Measurements from ENCODE around the gene PRTG. TPM values are rescaled to one million over a fixed set of nuclear protein-coding genes. Genes with fewer than 3 reads are reported as not detected.

Gene PRTG
- total and polyA plus RNA-seq, 2 experiments from 2014 or later, result under 0.01 TPM; not detected in 1

DNA sequence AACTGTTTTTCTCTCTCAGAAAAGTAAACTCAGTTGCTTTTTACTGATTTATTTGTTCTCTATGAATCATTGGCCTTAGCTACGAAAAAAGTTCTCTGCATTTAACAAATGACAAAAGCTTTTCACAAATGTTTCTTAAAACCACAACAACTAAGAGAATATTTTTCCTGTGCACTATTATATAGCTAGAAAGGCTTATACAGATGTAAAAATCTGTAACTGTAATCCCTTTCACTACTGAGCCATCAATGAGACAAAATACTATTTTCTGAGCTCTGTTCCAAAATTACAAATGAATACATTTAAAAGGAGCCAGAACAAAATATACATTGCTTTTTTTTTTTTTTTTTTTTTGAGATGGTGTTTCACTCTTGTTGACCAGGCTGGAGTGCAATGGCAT is 109.2 kb downstream of the PRTG start:
- WGBS, 2 experiments (ENCODE audit: low coverage in 1 of 2, low lambda C conversion rate in 2 of 2, missing lambda C conversion rate in 2 of 2), result 54 to 57% methylated on average over 1 of the region's 1 CpG
- Histone ChIP-seq H3K9ac (no peak overlapping the region), H3K9me2 (ENCODE audit: insufficient read depth) (no peaks in the 10 kb centered on the region), H3K36me3 (ENCODE audit: low read depth) (no peaks in the 10 kb centered on the region), H3K79me2 (ENCODE audit: insufficient read depth) (no peaks in the 10 kb centered on the region), H3K9me3 (ENCODE audit: low read depth) (no peaks in the 10 kb centered on the region), H3K4me1 (ENCODE audit: insufficient read depth) (no peaks in the 10 kb centered on the region), H3K4me2 (ENCODE audit: unreplicated experiment) (no peak overlapping the region), H3K4me3 (no peak overlapping the region), H3K27me3 (replicated peaks; ENCODE audit: insufficient read depth) (no peaks in the 10 kb centered on the region; the same call in 1 of the 2 replicates), H3K27ac (no peak overlapping the region), H3F3A (ENCODE audit: insufficient read depth) (no peaks in the 10 kb centered on the region), H2AFZ (no peak overlapping the region), H4K20me1 (ENCODE audit: insufficient read depth) (no peaks in the 10 kb centered on the region)
- no peak for DNase-seq
- in situ Hi-C loops (cut with MboI), result loop anchor here (10.0 to 25.0 kb wide), 2 partner anchors 109 to 421 kb away; no protein-coding TSS in a partner anchor
- TF ChIP-seq EZH2 (IDR thresholded peaks at IDR 0.05; ENCODE audit: insufficient read depth, poor library complexity, severe bottlenecking) (no peak), EZH2phosphoT487 (IDR thresholded peaks at IDR 0.05; ENCODE audit: insufficient read depth, low read depth) (no peak)

DNA sequence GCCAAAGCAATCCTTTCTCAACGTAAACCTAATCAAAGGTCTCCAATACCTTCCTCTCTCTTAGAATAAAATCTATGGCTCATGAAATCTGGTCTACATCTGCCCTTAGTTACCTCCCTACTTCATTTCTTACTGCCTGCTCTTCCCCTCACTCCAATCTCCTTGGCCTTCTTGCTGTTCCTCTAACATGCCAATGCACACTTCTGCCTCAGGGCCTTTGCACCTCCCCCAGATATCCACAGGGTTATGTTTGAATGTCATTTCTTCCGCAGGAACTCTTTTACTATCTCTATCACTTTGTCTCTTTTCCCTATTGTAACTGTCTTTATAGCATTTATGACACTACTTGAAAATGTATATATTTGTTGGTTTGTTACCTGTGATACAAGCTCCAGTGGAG is 110.5 kb downstream of the PRTG start:
- no peak for DNase-seq
- TF ChIP-seq EZH2phosphoT487 (IDR thresholded peaks at IDR 0.05; ENCODE audit: insufficient read depth, low read depth) (no peak), EZH2 (IDR thresholded peaks at IDR 0.05; ENCODE audit: insufficient read depth, poor library complexity, severe bottlenecking) (no peak)
- in situ Hi-C loops (cut with MboI), result loop anchor here (10.0 to 25.0 kb wide), 2 partner anchors 108 to 420 kb away; no protein-coding TSS in a partner anchor
- H3K27me3 ChIP-seq (replicated peaks; ENCODE audit: insufficient read depth), result no peaks in the 10 kb centered on the region; the same call in 1 of the 2 replicates
- no peaks in the 10 kb centered on the region for H4K20me1 ChIP-seq (ENCODE audit: insufficient read depth)
- H3K9me3 ChIP-seq (ENCODE audit: low read depth), result no peaks in the 10 kb centered on the region
- H3K36me3 ChIP-seq (ENCODE audit: low read depth), result no peaks in the 10 kb centered on the region
- no peak overlapping the region for H2AFZ ChIP-seq
- no peaks in the 10 kb centered on the region for H3F3A ChIP-seq (ENCODE audit: insufficient read depth)
- H3K9ac ChIP-seq, result no peak overlapping the region
- H3K79me2 ChIP-seq (ENCODE audit: insufficient read depth), result no peaks in the 10 kb centered on the region
- no peak overlapping the region for H3K27ac ChIP-seq
- 73 to 77% methylated on average over 2 of the region's 2 CpGs for WGBS, 2 experiments (ENCODE audit: low coverage in 1 of 2, low lambda C conversion rate in 2 of 2, missing lambda C conversion rate in 2 of 2)
- H3K9me2 ChIP-seq (ENCODE audit: insufficient read depth), result no peaks in the 10 kb centered on the region
- no peaks in the 10 kb centered on the region for H3K4me1 ChIP-seq (ENCODE audit: insufficient read depth)
- H3K4me2 ChIP-seq (ENCODE audit: unreplicated experiment), result no peak overlapping the region
- no peak overlapping the region for H3K4me3 ChIP-seq

DNA sequence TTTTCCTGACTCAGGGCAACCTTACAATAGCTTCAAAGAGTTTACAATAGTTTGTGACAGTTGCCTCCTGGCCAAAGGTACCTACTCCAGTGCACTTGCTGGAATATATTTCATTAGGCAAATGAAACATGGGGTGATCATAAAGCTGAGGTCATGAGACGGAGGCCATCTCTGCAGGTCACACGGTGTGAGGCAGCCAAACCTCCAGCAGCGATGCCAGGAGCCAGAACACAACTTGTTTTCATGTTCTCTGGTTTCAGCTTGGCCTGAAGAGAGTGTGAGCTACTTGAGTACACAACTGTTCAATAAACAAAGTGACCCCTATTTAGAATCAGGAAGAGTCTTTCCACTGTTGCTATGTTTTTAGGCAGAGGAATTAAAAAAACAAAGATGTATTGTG is 112.1 kb downstream of the PRTG start:
- no peak for DNase-seq
- Histone ChIP-seq H3K4me3 (no peak overlapping the region), H2AFZ (no peak overlapping the region), H4K20me1 (ENCODE audit: insufficient read depth) (no peaks in the 10 kb centered on the region), H3K4me1 (ENCODE audit: insufficient read depth) (no peaks in the 10 kb centered on the region), H3K9ac (no peak overlapping the region), H3K27ac (no peak overlapping the region), H3K4me2 (ENCODE audit: unreplicated experiment) (no peak overlapping the region), H3F3A (ENCODE audit: insufficient read depth) (no peaks in the 10 kb centered on the region), H3K27me3 (replicated peaks; ENCODE audit: insufficient read depth) (no peaks in the 10 kb centered on the region; the same call in 1 of the 2 replicates), H3K36me3 (ENCODE audit: low read depth) (no peaks in the 10 kb centered on the region), H3K9me2 (ENCODE audit: insufficient read depth) (no peaks in the 10 kb centered on the region), H3K9me3 (ENCODE audit: low read depth) (no peaks in the 10 kb centered on the region), H3K79me2 (ENCODE audit: insufficient read depth) (no peaks in the 10 kb centered on the region)
- TF ChIP-seq EZH2 (IDR thresholded peaks at IDR 0.05; ENCODE audit: insufficient read depth, poor library complexity, severe bottlenecking) (no peak), EZH2phosphoT487 (IDR thresholded peaks at IDR 0.05; ENCODE audit: insufficient read depth, low read depth) (no peak)
- in situ Hi-C loops (cut with MboI), result loop anchor here (10.0 to 25.0 kb wide), 2 partner anchors 106 to 419 kb away; no protein-coding TSS in a partner anchor
- WGBS, 2 experiments (ENCODE audit: low coverage in 1 of 2, low lambda C conversion rate in 2 of 2, missing lambda C conversion rate in 2 of 2), result 62 to 80% methylated on average over 3 of the region's 3 CpGs

DNA sequence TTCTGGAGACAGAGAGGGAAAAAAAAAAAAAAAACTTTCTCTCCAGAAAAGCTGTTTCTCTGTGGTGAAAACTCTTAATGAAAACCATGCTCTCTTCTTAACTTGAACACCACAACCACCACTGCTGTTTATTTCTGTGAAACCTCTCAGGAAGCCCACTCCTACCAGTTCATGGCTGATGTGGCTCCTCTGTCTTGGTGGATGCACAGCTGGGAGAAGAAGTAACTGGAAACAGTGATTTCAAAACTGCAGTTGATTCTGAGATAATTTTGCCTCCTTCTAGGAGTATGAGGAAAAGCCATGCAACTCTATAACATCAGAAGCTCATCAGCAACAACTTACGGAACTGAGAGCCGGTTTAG is 114.6 kb downstream of the PRTG start:
- DNase-seq, result no peak
- H3F3A ChIP-seq (ENCODE audit: insufficient read depth), result no peaks in the 10 kb centered on the region
- in situ Hi-C loops (cut with MboI), result loop anchor here (25.0 kb wide), 1 partner anchor 416 kb away; no protein-coding TSS in a partner anchor
- no peak overlapping the region for H3K27ac ChIP-seq
- no peaks in the 10 kb centered on the region for H3K9me2 ChIP-seq (ENCODE audit: insufficient read depth)
- H2AFZ ChIP-seq, result peak overlapping the region; percentile 10; the same call in 1 of the 2 replicates
- 38 to 48% methylated on average over 2 of the region's 2 CpGs for WGBS, 2 experiments (ENCODE audit: low coverage in 1 of 2, low lambda C conversion rate in 2 of 2, missing lambda C conversion rate in 2 of 2)
- H3K27me3 ChIP-seq (replicated peaks; ENCODE audit: insufficient read depth), result no peaks in the 10 kb centered on the region; the same call in 1 of the 2 replicates
- TF ChIP-seq EZH2phosphoT487 (IDR thresholded peaks at IDR 0.05; ENCODE audit: insufficient read depth, low read depth), result no peak
- no peak for TF ChIP-seq EZH2 (IDR thresholded peaks at IDR 0.05; ENCODE audit: insufficient read depth, poor library complexity, severe bottlenecking)
- H3K79me2 ChIP-seq (ENCODE audit: insufficient read depth), result no peaks in the 10 kb centered on the region
- no peak overlapping the region for H3K4me2 ChIP-seq (ENCODE audit: unreplicated experiment)
- no peaks in the 10 kb centered on the region for H3K4me1 ChIP-seq (ENCODE audit: insufficient read depth)
- no peak overlapping the region for H3K9ac ChIP-seq
- no peaks in the 10 kb centered on the region for H3K36me3 ChIP-seq (ENCODE audit: low read depth)
- H4K20me1 ChIP-seq (ENCODE audit: insufficient read depth), result no peaks in the 10 kb centered on the region
- H3K4me3 ChIP-seq, result no peak overlapping the region
- H3K9me3 ChIP-seq (ENCODE audit: low read depth), result no peaks in the 10 kb centered on the region

Data from GM23248 (cell line).